Measurements from ENCODE around the gene ARHGAP42. TPM values are rescaled to one million over a fixed set of nuclear protein-coding genes. Genes with fewer than 3 reads are reported as not detected.

ARHGAP42 gene
- total and polyA plus RNA-seq, 10 of the 15 experiments (the other 5 are each of a cell fraction or from before 2014, with no cell fraction given): 1.8 to 6.3 (median 3.2) TPM

- no peak for TF ChIP-seq FOXM1 (IDR thresholded peaks at IDR 0.05; ENCODE audit: low read depth, low read length)
- TF ChIP-seq, protein P1, sequence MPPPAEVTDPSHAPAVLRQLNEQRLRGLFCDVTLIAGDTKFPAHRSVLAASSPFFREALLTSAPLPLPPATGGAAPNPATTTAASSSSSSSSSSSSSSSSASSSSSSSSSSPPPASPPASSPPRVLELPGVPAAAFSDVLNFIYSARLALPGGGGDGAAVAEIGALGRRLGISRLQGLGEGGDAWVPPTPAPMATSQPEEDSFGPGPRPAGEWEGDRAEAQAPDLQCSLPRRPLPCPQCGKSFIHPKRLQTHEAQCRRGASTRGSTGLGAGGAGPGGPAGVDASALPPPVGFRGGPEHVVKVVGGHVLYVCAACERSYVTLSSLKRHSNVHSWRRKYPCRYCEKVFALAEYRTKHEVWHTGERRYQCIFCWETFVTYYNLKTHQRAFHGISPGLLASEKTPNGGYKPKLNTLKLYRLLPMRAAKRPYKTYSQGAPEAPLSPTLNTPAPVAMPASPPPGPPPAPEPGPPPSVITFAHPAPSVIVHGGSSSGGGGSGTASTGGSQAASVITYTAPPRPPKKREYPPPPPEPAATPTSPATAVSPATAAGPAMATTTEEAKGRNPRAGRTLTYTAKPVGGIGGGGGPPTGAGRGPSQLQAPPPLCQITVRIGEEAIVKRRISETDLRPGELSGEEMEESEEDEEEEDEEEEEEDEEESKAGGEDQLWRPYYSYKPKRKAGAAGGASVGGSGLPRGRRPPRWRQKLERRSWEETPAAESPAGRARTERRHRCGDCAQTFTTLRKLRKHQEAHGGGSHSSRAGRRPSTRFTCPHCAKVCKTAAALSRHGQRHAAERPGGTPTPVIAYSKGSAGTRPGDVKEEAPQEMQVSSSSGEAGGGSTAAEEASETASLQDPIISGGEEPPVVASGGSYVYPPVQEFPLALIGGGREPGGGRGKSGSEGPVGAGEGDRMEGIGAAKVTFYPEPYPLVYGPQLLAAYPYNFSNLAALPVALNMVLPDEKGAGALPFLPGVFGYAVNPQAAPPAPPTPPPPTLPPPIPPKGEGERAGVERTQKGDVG (CRISPR knock-in tag; IDR thresholded peaks at IDR 0.05): no peak
- TF ChIP-seq, protein P2, sequence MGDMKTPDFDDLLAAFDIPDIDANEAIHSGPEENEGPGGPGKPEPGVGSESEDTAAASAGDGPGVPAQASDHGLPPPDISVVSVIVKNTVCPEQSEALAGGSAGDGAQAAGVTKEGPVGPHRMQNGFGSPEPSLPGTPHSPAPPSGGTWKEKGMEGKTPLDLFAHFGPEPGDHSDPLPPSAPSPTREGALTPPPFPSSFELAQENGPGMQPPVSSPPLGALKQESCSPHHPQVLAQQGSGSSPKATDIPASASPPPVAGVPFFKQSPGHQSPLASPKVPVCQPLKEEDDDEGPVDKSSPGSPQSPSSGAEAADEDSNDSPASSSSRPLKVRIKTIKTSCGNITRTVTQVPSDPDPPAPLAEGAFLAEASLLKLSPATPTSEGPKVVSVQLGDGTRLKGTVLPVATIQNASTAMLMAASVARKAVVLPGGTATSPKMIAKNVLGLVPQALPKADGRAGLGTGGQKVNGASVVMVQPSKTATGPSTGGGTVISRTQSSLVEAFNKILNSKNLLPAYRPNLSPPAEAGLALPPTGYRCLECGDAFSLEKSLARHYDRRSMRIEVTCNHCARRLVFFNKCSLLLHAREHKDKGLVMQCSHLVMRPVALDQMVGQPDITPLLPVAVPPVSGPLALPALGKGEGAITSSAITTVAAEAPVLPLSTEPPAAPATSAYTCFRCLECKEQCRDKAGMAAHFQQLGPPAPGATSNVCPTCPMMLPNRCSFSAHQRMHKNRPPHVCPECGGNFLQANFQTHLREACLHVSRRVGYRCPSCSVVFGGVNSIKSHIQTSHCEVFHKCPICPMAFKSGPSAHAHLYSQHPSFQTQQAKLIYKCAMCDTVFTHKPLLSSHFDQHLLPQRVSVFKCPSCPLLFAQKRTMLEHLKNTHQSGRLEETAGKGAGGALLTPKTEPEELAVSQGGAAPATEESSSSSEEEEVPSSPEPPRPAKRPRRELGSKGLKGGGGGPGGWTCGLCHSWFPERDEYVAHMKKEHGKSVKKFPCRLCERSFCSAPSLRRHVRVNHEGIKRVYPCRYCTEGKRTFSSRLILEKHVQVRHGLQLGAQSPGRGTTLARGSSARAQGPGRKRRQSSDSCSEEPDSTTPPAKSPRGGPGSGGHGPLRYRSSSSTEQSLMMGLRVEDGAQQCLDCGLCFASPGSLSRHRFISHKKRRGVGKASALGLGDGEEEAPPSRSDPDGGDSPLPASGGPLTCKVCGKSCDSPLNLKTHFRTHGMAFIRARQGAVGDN (IDR thresholded peaks at IDR 0.05): no peak
- no peak for TF ChIP-seq TCF3 (IDR thresholded peaks at IDR 0.05; ENCODE audit: borderline replicate concordance, insufficient read depth, low read depth, low read length)
These were observed 98.3 kb downstream of the ARHGAP42 start (continued) for GRCh38 chr11:100785148-100785983.

Measured in GM12878 (cell line).